GM12892 (cell line): ENCODE data around the gene GAD1.

Experiments
- POLR2A ChIP-seq: IDR thresholded peaks from 2 replicates; pipeline ENCODE4 v1.6.1; 2011; ENCODE audit warnings: low read depth, low read length, control low read depth
- POLR2AphosphoS5 ChIP-seq: IDR thresholded peaks from 2 replicates; pipeline ENCODE4 v1.6.1; 2011; ENCODE audit warnings: low read depth, low read length, control low read depth
- TAF1 ChIP-seq: IDR thresholded peaks from 2 replicates; pipeline ENCODE4 v1.6.1; 2011; ENCODE audit warnings: low read depth, mild to moderate bottlenecking, control low read depth, low read length, borderline replicate concordance

GRCh38 chr2:170892391-170892951, 75.8 kb downstream of the GAD1 start:
- TF ChIP-seq TAF1 (no peak), POLR2A (no peak), POLR2AphosphoS5 (no peak)
